WTC11 (cell line): ENCODE measurements around the gene COL11A1. TPM values are rescaled to one million over a fixed set of nuclear protein-coding genes. Genes with fewer than 3 reads are reported as not detected.

Experiments
- ATAC-seq: fragments of 200-7000 bp; cut with Tn5 transposase; 2 replicates; pipeline ENCODE4 v1.10.0; 2021; ENCODE audit warnings: mild to moderate bottlenecking, moderate library complexity
- CTCF ChIA-PET: fragments of 300-600 bp; sonication (Branson Sonifier 250); formaldehyde crosslinking; loops from one replicate; lab custom pipeline; 2021; ENCODE audit warnings: antibody characterized with exemption; lab: Charles Lee
- POLR2A ChIA-PET: fragments of 350-600 bp; sonication (Branson Sonifier 250); formaldehyde crosslinking; loops from one replicate; lab custom pipeline; 2021; ENCODE audit warnings: antibody characterized with exemption; lab: Charles Lee
- DNase-seq: peaks from one replicate; pipeline ENCODE4 v3.0.0; 2021; ENCODE audit warnings: low spot score
- H3K27ac Mint-ChIP-seq: 2 replicates; pipeline ENCODE4 v1.8.0; 2021; ENCODE audit warnings: mixed read lengths
- H3K27me3 Mint-ChIP-seq: 2 replicates; pipeline ENCODE4 v1.8.0; 2021; ENCODE audit warnings: low read depth, mild to moderate bottlenecking, moderate library complexity, mixed read lengths
- H3K36me3 Mint-ChIP-seq: 2 replicates; pipeline ENCODE4 v1.8.0; 2021; ENCODE audit warnings: mixed read lengths
- H3K4me1 Mint-ChIP-seq: 2 replicates; pipeline ENCODE4 v1.8.0; 2022; ENCODE audit warnings: mixed read lengths
- H3K4me3 Mint-ChIP-seq: 2 replicates; pipeline ENCODE4 v1.8.0; 2021; ENCODE audit warnings: mild to moderate bottlenecking, moderate library complexity, mixed read lengths
- H3K9me3 Mint-ChIP-seq: 2 replicates; pipeline ENCODE4 v1.8.0; 2021; ENCODE audit warnings: mixed read lengths
- ATF1 ChIP-seq: sonication (generic); formaldehyde crosslinking; IDR thresholded peaks from 2 replicates; pipeline ENCODE4 v1.8.1; 2023; ENCODE audit warnings: mild to moderate bottlenecking, moderate library complexity, missing genetic modification reagents
- GTF2I ChIP-seq: fragments of 250-450 bp; sonication (Bioruptor Pico); conservative IDR thresholded peaks from 2 replicates; pipeline ENCODE4 v1.4.0; 2021; ENCODE audit warnings: mild to moderate bottlenecking
- IRF1 ChIP-seq: sonication (generic); formaldehyde crosslinking; IDR thresholded peaks from 2 replicates; pipeline ENCODE4 v1.8.0; 2023; ENCODE audit warnings: missing genetic modification reagents
- MYBL2 ChIP-seq: sonication (generic); formaldehyde crosslinking; IDR thresholded peaks from 2 replicates; pipeline ENCODE4 v1.8.1; 2023; ENCODE audit warnings: mild to moderate bottlenecking, moderate library complexity, missing genetic modification reagents
- NFYB ChIP-seq: sonication (generic); formaldehyde crosslinking; conservative IDR thresholded peaks from 2 replicates; pipeline ENCODE4 v1.8.0; 2022; ENCODE audit warnings: low read depth, missing genetic modification reagents
- NR1H2 ChIP-seq: sonication (generic); formaldehyde crosslinking; IDR thresholded peaks from 2 replicates; pipeline ENCODE4 v1.9.0; 2021; ENCODE audit warnings: mild to moderate bottlenecking, moderate library complexity, missing genetic modification reagents
- SMAD4 ChIP-seq: sonication (generic); formaldehyde crosslinking; IDR thresholded peaks from 2 replicates; pipeline ENCODE4 v1.8.0; 2022; ENCODE audit warnings: mild to moderate bottlenecking, missing genetic modification reagents
- SOX15 ChIP-seq: fragments of 250-450 bp; sonication (Bioruptor Pico); IDR thresholded peaks from 2 replicates; pipeline ENCODE4 v1.9.0; 2021; ENCODE audit warnings: mild to moderate bottlenecking
- TCF7 ChIP-seq: sonication (generic); formaldehyde crosslinking; IDR thresholded peaks from 2 replicates; pipeline ENCODE4 v1.8.0; 2022; ENCODE audit warnings: mild to moderate bottlenecking, low read depth, missing genetic modification reagents, moderate library complexity
- TEAD4 ChIP-seq: sonication (generic); formaldehyde crosslinking; IDR thresholded peaks from 2 replicates; pipeline ENCODE4 v1.8.0; 2022; ENCODE audit warnings: mild to moderate bottlenecking, missing genetic modification reagents
- ZBTB43 ChIP-seq: sonication (generic); formaldehyde crosslinking; IDR thresholded peaks from 2 replicates; pipeline ENCODE4 v1.8.1; 2023; ENCODE audit warnings: mild to moderate bottlenecking, missing genetic modification reagents
- ZNF138 ChIP-seq: sonication (generic); formaldehyde crosslinking; conservative IDR thresholded peaks from 2 replicates; pipeline ENCODE4 v1.8.1; 2022; ENCODE audit warnings: mild to moderate bottlenecking, moderate library complexity, missing genetic modification reagents
- ZNF219 ChIP-seq: sonication (generic); formaldehyde crosslinking; IDR thresholded peaks from 2 replicates; pipeline ENCODE4 v1.8.0; 2023; ENCODE audit warnings: missing genetic modification reagents, mild to moderate bottlenecking, borderline replicate concordance
- ZNF263 ChIP-seq: sonication (generic); formaldehyde crosslinking; IDR thresholded peaks from 2 replicates; pipeline ENCODE4 v1.8.1; 2022; ENCODE audit warnings: low read depth, mild to moderate bottlenecking, moderate library complexity, missing genetic modification reagents
- ZNF416 ChIP-seq: fragments of 250-450 bp; sonication (Bioruptor Pico); IDR thresholded peaks from 2 replicates; pipeline ENCODE4 v1.9.0; 2021; ENCODE audit warnings: mild to moderate bottlenecking, inconsistent platforms
- ZNF512 ChIP-seq: sonication (generic); formaldehyde crosslinking; IDR thresholded peaks from 2 replicates; pipeline ENCODE4 v1.8.1; 2022; ENCODE audit warnings: missing genetic modification reagents, borderline replicate concordance
- ZNF532 ChIP-seq: fragments of 250-450 bp; sonication (Bioruptor Pico); IDR thresholded peaks from 2 replicates; pipeline ENCODE4 v1.9.0; 2021; ENCODE audit warnings: mild to moderate bottlenecking, borderline replicate concordance
- total RNA-seq: library from RNA; stranded (reverse); gene quantifications from 3 replicates; pipeline ENCODE4 v1.2.3, GENCODE V29; 2021
- TF ChIP-seq, protein P1 (sequence below): sonication (generic); formaldehyde crosslinking; conservative IDR thresholded peaks from 2 replicates; pipeline ENCODE4 v1.8.1; 2023; ENCODE audit warnings: mild to moderate bottlenecking, low read depth, missing genetic modification reagents, moderate library complexity
- TF ChIP-seq, protein P2 (sequence below): sonication (generic); formaldehyde crosslinking; IDR thresholded peaks from 2 replicates; pipeline ENCODE4 v1.8.1; 2023; ENCODE audit warnings: mild to moderate bottlenecking, missing genetic modification reagents, moderate library complexity

Gene COL11A1
- total RNA-seq, 1 experiment from 2014 or later: 13.1 TPM

DNA sequence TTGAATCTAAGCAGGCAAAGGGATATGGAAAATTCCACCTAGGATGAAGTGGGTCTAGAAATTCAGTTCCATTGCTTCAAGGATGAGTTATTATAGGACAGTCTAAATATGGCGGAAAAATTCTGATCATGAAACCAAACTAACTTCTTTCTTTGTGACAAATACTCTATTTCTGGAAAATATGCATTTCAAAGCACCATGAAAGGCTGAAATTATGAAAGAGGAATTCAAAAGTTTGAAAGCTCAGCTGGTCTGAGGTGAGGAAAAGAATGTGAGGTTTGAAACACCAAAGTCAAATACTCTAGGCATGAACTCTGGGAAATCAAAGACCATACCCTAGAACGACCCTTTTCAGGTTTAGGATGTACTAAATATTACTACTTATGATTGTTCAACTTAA, 36.4 kb upstream of the COL11A1 start:
- Mint-ChIP-seq H3K27ac (no peak overlapping the region), H3K36me3 (no peaks in the 10 kb centered on the region), H3K4me3 (no peak overlapping the region), H3K4me1 (peaks cover 1% of the 10 kb centered on the region; the same call in 1 of the 2 replicates), H3K27me3 (no peaks in the 10 kb centered on the region), H3K9me3 (no peaks in the 10 kb centered on the region)
- DNase-seq (no peak), ATAC-seq (no peak)
- TF ChIP-seq ATF1 (CRISPR knock-in tag): no peak
- no peak for TF ChIP-seq ZNF512 (CRISPR knock-in tag)
- CTCF ChIA-PET: no interaction called here
- POLR2A ChIA-PET: no interaction called here

DNA sequence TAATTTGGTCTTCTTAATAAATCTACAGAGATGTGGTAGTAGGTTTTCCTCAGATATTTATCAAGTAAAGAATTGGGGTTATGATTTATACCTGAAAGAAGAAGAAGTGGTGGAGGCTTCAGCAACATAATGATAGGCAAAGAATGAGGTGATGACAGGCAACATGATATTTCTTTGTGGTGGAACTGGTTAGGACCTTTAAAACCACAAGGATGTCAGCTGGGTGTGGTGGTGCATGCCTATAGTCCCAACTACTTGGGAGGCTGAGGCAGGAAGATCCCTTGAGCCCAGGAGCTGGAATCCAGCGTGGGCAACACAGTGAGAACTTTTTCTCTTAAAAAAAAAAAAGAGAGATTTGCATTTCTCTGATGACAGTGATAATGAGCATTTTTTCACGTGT, 34.1 kb upstream of the COL11A1 start:
- TF ChIP-seq TCF7 (CRISPR knock-in tag): no peak
- TF ChIP-seq SMAD4 (CRISPR knock-in tag): no peak
- no peak for TF ChIP-seq IRF1 (CRISPR knock-in tag)
- TF ChIP-seq NFYB (CRISPR knock-in tag): no peak
- TF ChIP-seq, protein P1, sequence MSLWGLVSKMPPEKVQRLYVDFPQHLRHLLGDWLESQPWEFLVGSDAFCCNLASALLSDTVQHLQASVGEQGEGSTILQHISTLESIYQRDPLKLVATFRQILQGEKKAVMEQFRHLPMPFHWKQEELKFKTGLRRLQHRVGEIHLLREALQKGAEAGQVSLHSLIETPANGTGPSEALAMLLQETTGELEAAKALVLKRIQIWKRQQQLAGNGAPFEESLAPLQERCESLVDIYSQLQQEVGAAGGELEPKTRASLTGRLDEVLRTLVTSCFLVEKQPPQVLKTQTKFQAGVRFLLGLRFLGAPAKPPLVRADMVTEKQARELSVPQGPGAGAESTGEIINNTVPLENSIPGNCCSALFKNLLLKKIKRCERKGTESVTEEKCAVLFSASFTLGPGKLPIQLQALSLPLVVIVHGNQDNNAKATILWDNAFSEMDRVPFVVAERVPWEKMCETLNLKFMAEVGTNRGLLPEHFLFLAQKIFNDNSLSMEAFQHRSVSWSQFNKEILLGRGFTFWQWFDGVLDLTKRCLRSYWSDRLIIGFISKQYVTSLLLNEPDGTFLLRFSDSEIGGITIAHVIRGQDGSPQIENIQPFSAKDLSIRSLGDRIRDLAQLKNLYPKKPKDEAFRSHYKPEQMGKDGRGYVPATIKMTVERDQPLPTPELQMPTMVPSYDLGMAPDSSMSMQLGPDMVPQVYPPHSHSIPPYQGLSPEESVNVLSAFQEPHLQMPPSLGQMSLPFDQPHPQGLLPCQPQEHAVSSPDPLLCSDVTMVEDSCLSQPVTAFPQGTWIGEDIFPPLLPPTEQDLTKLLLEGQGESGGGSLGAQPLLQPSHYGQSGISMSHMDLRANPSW (CRISPR knock-in tag): no peak
- no peak for TF ChIP-seq GTF2I (CRISPR knock-in tag)
- TF ChIP-seq MYBL2: no peak
- TF ChIP-seq, protein P2, sequence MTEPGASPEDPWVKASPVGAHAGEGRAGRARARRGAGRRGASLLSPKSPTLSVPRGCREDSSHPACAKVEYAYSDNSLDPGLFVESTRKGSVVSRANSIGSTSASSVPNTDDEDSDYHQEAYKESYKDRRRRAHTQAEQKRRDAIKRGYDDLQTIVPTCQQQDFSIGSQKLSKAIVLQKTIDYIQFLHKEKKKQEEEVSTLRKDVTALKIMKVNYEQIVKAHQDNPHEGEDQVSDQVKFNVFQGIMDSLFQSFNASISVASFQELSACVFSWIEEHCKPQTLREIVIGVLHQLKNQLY: no peak
- TF ChIP-seq ZNF138 (CRISPR knock-in tag): no peak
- TF ChIP-seq ZNF219 (CRISPR knock-in tag): no peak
- CTCF ChIA-PET: no interaction called here
- Mint-ChIP-seq H3K27me3 (no peaks in the 10 kb centered on the region), H3K9me3 (no peaks in the 10 kb centered on the region), H3K4me1 (peaks cover 5% of the 10 kb centered on the region), H3K36me3 (no peaks in the 10 kb centered on the region), H3K27ac (no peak overlapping the region), H3K4me3 (no peak overlapping the region)
- ATAC-seq: no peak
- no peak for DNase-seq
- POLR2A ChIA-PET: no interaction called here

GRCh38 chr1:103129796-103130195, 21.5 kb upstream of the COL11A1 start:
- DNase-seq: no peak
- Mint-ChIP-seq H3K9me3 (peaks cover 18% of the 10 kb centered on the region), H3K36me3 (no peaks in the 10 kb centered on the region), H3K27me3 (no peaks in the 10 kb centered on the region), H3K4me1 (no peaks in the 10 kb centered on the region), H3K4me3 (no peak overlapping the region), H3K27ac (no peak overlapping the region)
- ChIA-PET CTCF (no interaction called here), POLR2A (no interaction called here)
- TF ChIP-seq SOX15 (no peak), TEAD4 (no peak), ZNF263 (CRISPR knock-in tag) (no peak), ZNF416 (CRISPR knock-in tag) (no peak)
- ATAC-seq: no peak

DNA sequence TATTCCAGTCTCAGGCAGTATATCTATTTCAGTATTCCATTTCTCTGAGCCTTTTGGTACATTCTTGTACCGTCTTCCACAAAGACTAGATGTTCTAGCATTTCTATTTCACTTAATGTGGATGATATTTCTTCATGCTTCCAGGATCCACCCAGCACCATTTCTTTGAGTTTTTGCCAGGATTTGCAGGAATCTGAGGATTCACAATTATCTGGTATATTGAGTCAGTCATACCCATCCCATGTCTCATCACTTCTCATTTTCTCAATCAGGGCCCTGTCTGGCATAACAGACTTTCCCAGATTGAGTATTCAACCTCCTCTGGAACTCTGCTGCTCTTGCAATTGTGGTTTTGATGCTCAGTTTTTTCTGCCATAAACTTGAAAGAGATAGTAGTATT, 20.9 kb upstream of the COL11A1 start:
- no peak overlapping the region for H3K4me3 Mint-ChIP-seq
- H3K9me3 Mint-ChIP-seq: peaks cover 14% of the 10 kb centered on the region
- POLR2A ChIA-PET: no interaction called here
- H3K27me3 Mint-ChIP-seq: no peaks in the 10 kb centered on the region
- H3K4me1 Mint-ChIP-seq: no peaks in the 10 kb centered on the region
- CTCF ChIA-PET: no interaction called here
- DNase-seq: no peak
- H3K27ac Mint-ChIP-seq: no peak overlapping the region
- H3K36me3 Mint-ChIP-seq: no peaks in the 10 kb centered on the region
- no peak for ATAC-seq
- no peak for TF ChIP-seq ZBTB43 (CRISPR knock-in tag)
- no peak for TF ChIP-seq ZNF532 (CRISPR knock-in tag)
- TF ChIP-seq NR1H2: no peak
